ENCODE results near the gene IL17F.

IL17F gene

GRCh38 chr6:52231406-52232127 lies 12.7 kb downstream of the IL17F start:
- no peaks in the 10 kb centered on the region for H3K27me3 ChIP-seq
- H3K9me3 ChIP-seq, result no peaks in the 10 kb centered on the region
- H3K36me3 ChIP-seq, result no peaks in the 10 kb centered on the region
- H3K27ac ChIP-seq, result no peak overlapping the region
- H3K4me1 ChIP-seq (ENCODE audit: control insufficient read depth in 1 of 2, insufficient read depth in 1 of 2, low read depth in 1 of 2, low read length in 1 of 2), result no peaks in the 10 kb centered on the region
- no peak overlapping the region for H3K4me3 ChIP-seq (ENCODE audit: low read depth in 1 of 2, low read length in 1 of 2)
- TF ChIP-seq CTCF (IDR thresholded peaks at IDR 0.05), result no peak

GRCh38 chr6:52230685-52231084 lies 13.6 kb downstream of the IL17F start:
- TF ChIP-seq CTCF (IDR thresholded peaks at IDR 0.05), result no peak
- Histone ChIP-seq H3K36me3 (no peaks in the 10 kb centered on the region), H3K4me1 (ENCODE audit: control insufficient read depth in 1 of 2, insufficient read depth in 1 of 2, low read depth in 1 of 2, low read length in 1 of 2) (no peaks in the 10 kb centered on the region), H3K9me3 (no peaks in the 10 kb centered on the region), H3K27me3 (no peaks in the 10 kb centered on the region), H3K4me3 (ENCODE audit: low read depth in 1 of 2, low read length in 1 of 2) (no peak overlapping the region), H3K27ac (no peak overlapping the region)

GRCh38 chr6:52227495-52227894 lies 16.8 kb downstream of the IL17F start:
- H3K4me1 ChIP-seq (ENCODE audit: control insufficient read depth in 1 of 2, insufficient read depth in 1 of 2, low read depth in 1 of 2, low read length in 1 of 2), result no peaks in the 10 kb centered on the region
- H3K4me3 ChIP-seq (ENCODE audit: low read depth in 1 of 2, low read length in 1 of 2), result no peak overlapping the region
- TF ChIP-seq CTCF (IDR thresholded peaks at IDR 0.05), result no peak
- H3K36me3 ChIP-seq, result no peaks in the 10 kb centered on the region
- H3K27ac ChIP-seq, result no peak overlapping the region
- H3K27me3 ChIP-seq, result no peaks in the 10 kb centered on the region
- no peaks in the 10 kb centered on the region for H3K9me3 ChIP-seq

GRCh38 chr6:52221302-52221701 lies 23.0 kb downstream of the IL17F start:
- H3K27ac ChIP-seq, result no peak overlapping the region
- TF ChIP-seq CTCF (IDR thresholded peaks at IDR 0.05), result no peak

GRCh38 chr6:52217761-52218160 lies 26.5 kb downstream of the IL17F start:
- no peak overlapping the region for H3K27ac ChIP-seq
- H3K9me3 ChIP-seq, result no peaks in the 10 kb centered on the region
- H3K4me3 ChIP-seq (ENCODE audit: low read depth in 1 of 2, low read length in 1 of 2), result no peak overlapping the region
- no peaks in the 10 kb centered on the region for H3K36me3 ChIP-seq
- no peaks in the 10 kb centered on the region for H3K27me3 ChIP-seq
- no peaks in the 10 kb centered on the region for H3K4me1 ChIP-seq (ENCODE audit: control insufficient read depth in 1 of 2, insufficient read depth in 1 of 2, low read depth in 1 of 2, low read length in 1 of 2)
- TF ChIP-seq CTCF (IDR thresholded peaks at IDR 0.05), result no peak

More at GRCh38 chr6:52221302-52221701, 23.0 kb downstream of the IL17F start:
- H3K4me3 ChIP-seq (ENCODE audit: low read depth in 1 of 2, low read length in 1 of 2), result no peak overlapping the region
- H3K9me3 ChIP-seq, result no peaks in the 10 kb centered on the region
- H3K27me3 ChIP-seq, result no peaks in the 10 kb centered on the region
- no peaks in the 10 kb centered on the region for H3K36me3 ChIP-seq
- no peaks in the 10 kb centered on the region for H3K4me1 ChIP-seq (ENCODE audit: control insufficient read depth in 1 of 2, insufficient read depth in 1 of 2, low read depth in 1 of 2, low read length in 1 of 2)

All from neutrophil (primary cell).